ENCODE data around the gene NEK10. TPM values are rescaled to one million over a fixed set of nuclear protein-coding genes. Genes with fewer than 3 reads are reported as not detected.

The NEK10 gene
- total RNA-seq, 1 experiment from 2014 or later: 0.66 TPM

DNA sequence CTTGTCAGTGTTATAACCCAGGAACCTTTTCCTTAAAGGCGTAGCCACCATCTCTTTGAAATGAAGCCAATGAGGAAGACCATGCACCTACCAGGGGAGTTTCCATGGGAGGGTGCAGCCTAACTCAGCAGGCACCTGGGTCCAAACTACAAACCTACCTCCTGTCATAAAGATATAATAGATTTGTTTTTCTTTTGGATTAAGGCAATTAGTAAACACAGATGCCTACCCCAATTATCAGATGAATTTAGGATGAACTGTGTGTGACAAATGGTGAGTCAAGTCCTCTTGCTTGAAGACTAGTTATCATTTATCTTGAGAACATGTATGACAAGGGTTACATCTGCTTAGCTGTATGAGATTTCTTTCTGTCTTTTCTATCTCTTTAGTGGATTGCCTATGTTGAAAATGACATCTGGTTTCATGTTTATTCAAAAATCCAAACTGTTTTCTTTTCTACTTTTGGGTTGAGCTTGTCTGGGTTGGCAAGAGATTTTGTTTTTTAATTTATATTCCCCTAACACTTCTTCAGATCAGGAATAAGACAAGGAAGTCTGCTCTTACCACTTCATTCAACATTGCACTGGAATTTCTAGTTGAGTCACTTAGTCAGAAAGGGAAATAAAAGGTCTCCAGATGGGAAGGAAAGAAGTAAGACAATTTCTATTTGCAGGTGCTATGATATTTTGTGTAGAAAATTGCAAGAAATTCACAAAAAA, 149.9 kb downstream of the NEK10 start:
- Histone ChIP-seq H3K4me1 (ENCODE audit: insufficient read depth, low read length) (no peaks in the 10 kb centered on the region; the same call in 1 of the 2 replicates), H3K4me2 (ENCODE audit: insufficient read depth, insufficient read length, low read length) (no peak overlapping the region), H3K27ac (ENCODE audit: insufficient read length, low read depth, low read length) (no peak overlapping the region), H2BK5ac (ENCODE audit: insufficient read length, low read length) (no peak overlapping the region), H3K56ac (ENCODE audit: insufficient read length, low read depth, low read length) (no peak overlapping the region), H3K79me1 (ENCODE audit: insufficient read depth, low read depth, low read length, poor library complexity, severe bottlenecking) (no peaks in the 10 kb centered on the region), H3K9ac (ENCODE audit: extremely low read depth, insufficient read length, low read length) (no peak overlapping the region), H2BK20ac (ENCODE audit: low read depth, low read length, poor library complexity, severe bottlenecking) (no peak overlapping the region), H3K23ac (ENCODE audit: insufficient read length, low read depth, low read length) (no peak overlapping the region), H2AFZ (ENCODE audit: low read length) (no peak overlapping the region), H3K23me2 (ENCODE audit: insufficient read length, low read depth, low read length, poor library complexity, severe bottlenecking) (no peaks in the 10 kb centered on the region), H3K9me3 (ENCODE audit: control insufficient read depth, low read depth, low read length) (no peaks in the 10 kb centered on the region), H3T11ph (ENCODE audit: low read length) (no peak overlapping the region), H3K18ac (ENCODE audit: insufficient read length, low read depth, low read length) (no peak overlapping the region), H3K27me3 (ENCODE audit: insufficient read depth, low read length) (no peaks in the 10 kb centered on the region), H2BK120ac (ENCODE audit: low read depth, low read length, poor library complexity, severe bottlenecking) (no peak overlapping the region), H3K14ac (ENCODE audit: insufficient read depth, low read length) (no peak overlapping the region), H4K91ac (ENCODE audit: insufficient read length, low read depth, low read length) (no peak overlapping the region), H2AK5ac (ENCODE audit: insufficient read length, low read length) (no peak overlapping the region), H2BK12ac (ENCODE audit: insufficient read length, low read depth, low read length) (no peak overlapping the region), H4K5ac (ENCODE audit: insufficient read length, low read depth, low read length) (no peak overlapping the region), H4K20me1 (ENCODE audit: control insufficient read depth, insufficient read depth, insufficient read length) (no peaks in the 10 kb centered on the region), H4K8ac (replicated peaks; ENCODE audit: insufficient read length, low read depth, low read length) (no peak overlapping the region), H2BK15ac (ENCODE audit: low read depth, low read length) (no peak overlapping the region), H3K79me2 (ENCODE audit: insufficient read depth, low read length) (no peaks in the 10 kb centered on the region), H3K4ac (ENCODE audit: low read depth, low read length) (no peak overlapping the region)
- Mint-ChIP-seq H3K27ac (no peak overlapping the region), H3K4me3 (no peak overlapping the region), H3K27me3 (ENCODE audit: low read depth) (no peaks in the 10 kb centered on the region), H3K36me3 (ENCODE audit: insufficient read depth in 1 of 3, low read depth in 3 of 3) (peaks cover 0 to 13% (median 5%) of the 10 kb centered on the region in 3 experiments; a peak in 4 of 7 replicates), H3K4me1 (peaks cover 10 to 15% of the 10 kb centered on the region in 2 experiments), H3K9me3 (peaks cover 3% of the 10 kb centered on the region in 2 experiments; a peak in 3 of 5 replicates)
- no CpG with 5 or more reads among the region's 1 CpG for WGBS (ENCODE audit: extremely low coverage, insufficient read length, low lambda C conversion rate)
- TF ChIP-seq, protein P1, sequence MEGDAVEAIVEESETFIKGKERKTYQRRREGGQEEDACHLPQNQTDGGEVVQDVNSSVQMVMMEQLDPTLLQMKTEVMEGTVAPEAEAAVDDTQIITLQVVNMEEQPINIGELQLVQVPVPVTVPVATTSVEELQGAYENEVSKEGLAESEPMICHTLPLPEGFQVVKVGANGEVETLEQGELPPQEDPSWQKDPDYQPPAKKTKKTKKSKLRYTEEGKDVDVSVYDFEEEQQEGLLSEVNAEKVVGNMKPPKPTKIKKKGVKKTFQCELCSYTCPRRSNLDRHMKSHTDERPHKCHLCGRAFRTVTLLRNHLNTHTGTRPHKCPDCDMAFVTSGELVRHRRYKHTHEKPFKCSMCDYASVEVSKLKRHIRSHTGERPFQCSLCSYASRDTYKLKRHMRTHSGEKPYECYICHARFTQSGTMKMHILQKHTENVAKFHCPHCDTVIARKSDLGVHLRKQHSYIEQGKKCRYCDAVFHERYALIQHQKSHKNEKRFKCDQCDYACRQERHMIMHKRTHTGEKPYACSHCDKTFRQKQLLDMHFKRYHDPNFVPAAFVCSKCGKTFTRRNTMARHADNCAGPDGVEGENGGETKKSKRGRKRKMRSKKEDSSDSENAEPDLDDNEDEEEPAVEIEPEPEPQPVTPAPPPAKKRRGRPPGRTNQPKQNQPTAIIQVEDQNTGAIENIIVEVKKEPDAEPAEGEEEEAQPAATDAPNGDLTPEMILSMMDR (conservative IDR thresholded peaks at IDR 0.05): no peak
- no peak for DNase-seq

Measured in H9 (cell line).